Nephron progenitor cell (in vitro differentiated cells): ENCODE results near the gene PTMA.

ENCODE experiments used
- DNase-seq: peaks from one replicate; pipeline ENCODE4 v3.0.0; 2021
- H3K27ac Mint-ChIP-seq: 2 replicates; pipeline ENCODE4 v1.8.0; 2021; ENCODE audit warnings: mild to moderate bottlenecking, moderate library complexity, mixed read lengths
- H3K27me3 Mint-ChIP-seq: 2 replicates; pipeline ENCODE4 v1.8.0; 2021; ENCODE audit warnings: mild to moderate bottlenecking, low read depth, mixed read lengths; ENCODE audit not compliant: poor library complexity
- H3K36me3 Mint-ChIP-seq: 2 replicates; pipeline ENCODE4 v1.8.0; 2021; ENCODE audit warnings: low read depth, mixed read lengths
- H3K4me1 Mint-ChIP-seq: 2 replicates; pipeline ENCODE4 v1.8.0; 2021; ENCODE audit warnings: mixed read lengths
- H3K4me3 Mint-ChIP-seq: 2 replicates; pipeline ENCODE4 v1.8.0; 2021; ENCODE audit warnings: mild to moderate bottlenecking, moderate library complexity, mixed read lengths
- H3K9me3 Mint-ChIP-seq: 2 replicates; pipeline ENCODE4 v1.8.0; 2021; ENCODE audit warnings: mild to moderate bottlenecking, moderate library complexity, mixed read lengths
- TF ChIP-seq, protein P1 (sequence below): fragments of 200-600 bp; sonication (generic); IDR thresholded peaks from 2 replicates; pipeline ENCODE4 v1.5.0; 2021; ENCODE audit warnings: antibody characterized with exemption

PTMA gene

DNA sequence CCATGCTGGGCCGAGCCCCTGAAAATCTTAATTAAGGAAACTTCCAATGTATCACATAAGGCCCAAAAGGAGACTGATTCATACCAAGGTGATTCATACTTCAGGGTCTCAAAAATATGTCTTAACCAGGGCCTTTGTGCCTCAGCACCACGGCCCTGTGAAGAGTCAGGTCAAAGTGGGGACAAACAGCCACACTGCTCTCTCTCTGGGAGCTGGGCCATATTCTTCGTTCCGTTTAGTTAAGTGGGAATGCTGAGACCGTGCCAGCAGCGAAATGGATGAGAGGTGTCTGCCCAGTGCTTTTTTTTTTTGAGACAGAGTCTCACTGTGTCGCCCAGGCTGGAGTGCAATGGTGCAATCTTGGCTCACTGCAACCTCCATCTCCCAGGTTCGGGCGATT, 9.3 kb upstream of the PTMA start:
- Mint-ChIP-seq H3K27ac (no peak overlapping the region), H3K36me3 (peaks cover 4% of the 10 kb centered on the region)

DNA sequence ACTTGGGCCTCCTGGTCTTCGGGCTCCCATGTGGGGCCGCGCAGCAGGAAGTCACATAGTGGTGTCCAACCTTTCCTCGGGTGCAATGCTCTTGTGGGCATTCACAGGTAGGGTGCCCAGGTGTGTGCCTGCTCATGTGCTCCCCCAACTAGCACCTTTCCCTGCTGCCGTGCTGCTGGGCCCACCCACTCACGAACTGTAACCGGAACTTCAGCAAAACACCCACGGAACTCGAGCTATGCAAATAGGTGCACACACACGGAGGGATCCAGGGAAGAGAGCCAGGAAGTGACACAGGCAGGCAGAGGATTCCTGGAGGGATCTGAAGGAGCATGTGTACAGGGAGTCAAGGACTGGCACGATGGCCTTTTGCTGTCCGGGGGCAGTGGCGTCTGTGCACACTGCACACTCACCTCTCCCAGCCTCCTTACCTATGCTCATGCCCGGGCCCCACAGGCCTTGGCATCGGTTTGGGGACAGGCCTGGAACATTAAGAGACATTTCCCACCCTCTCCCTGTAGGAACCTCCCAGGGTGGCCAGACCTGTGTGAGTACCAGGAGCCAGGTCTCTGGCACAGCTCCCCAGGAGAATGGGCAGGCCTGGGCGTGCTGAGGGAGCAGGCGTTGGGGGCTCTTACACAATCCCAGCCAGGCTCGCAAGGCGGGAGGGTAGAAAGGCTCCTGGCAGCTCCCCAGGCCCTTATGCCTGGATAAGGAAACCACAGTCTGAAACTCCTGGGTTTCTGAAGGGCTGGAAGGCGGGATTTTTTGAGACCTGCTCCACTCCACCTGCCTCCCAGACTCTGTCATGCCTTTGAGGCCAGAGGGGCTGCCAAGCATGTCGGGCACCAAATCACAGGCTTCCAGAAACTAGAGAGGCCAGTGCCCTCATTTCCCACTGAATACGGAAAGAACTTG, 6.6 kb upstream of the PTMA start:
- TF ChIP-seq, protein P1, sequence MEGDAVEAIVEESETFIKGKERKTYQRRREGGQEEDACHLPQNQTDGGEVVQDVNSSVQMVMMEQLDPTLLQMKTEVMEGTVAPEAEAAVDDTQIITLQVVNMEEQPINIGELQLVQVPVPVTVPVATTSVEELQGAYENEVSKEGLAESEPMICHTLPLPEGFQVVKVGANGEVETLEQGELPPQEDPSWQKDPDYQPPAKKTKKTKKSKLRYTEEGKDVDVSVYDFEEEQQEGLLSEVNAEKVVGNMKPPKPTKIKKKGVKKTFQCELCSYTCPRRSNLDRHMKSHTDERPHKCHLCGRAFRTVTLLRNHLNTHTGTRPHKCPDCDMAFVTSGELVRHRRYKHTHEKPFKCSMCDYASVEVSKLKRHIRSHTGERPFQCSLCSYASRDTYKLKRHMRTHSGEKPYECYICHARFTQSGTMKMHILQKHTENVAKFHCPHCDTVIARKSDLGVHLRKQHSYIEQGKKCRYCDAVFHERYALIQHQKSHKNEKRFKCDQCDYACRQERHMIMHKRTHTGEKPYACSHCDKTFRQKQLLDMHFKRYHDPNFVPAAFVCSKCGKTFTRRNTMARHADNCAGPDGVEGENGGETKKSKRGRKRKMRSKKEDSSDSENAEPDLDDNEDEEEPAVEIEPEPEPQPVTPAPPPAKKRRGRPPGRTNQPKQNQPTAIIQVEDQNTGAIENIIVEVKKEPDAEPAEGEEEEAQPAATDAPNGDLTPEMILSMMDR = no peak
- no peak for DNase-seq
- Mint-ChIP-seq H3K27ac (no peak overlapping the region), H3K4me1 (peaks cover 12% of the 10 kb centered on the region), H3K27me3 (peaks cover 9% of the 10 kb centered on the region), H3K9me3 (no peaks in the 10 kb centered on the region), H3K4me3 (no peak overlapping the region), H3K36me3 (peaks cover 8% of the 10 kb centered on the region)

More for the DNA sequence above, 9.3 kb upstream of the PTMA start:
- no peaks in the 10 kb centered on the region for H3K9me3 Mint-ChIP-seq
- peaks cover 9% of the 10 kb centered on the region for H3K27me3 Mint-ChIP-seq
- peaks cover 15% of the 10 kb centered on the region for H3K4me1 Mint-ChIP-seq
- H3K4me3 Mint-ChIP-seq = no peak overlapping the region
- no peak for DNase-seq
- TF ChIP-seq, protein P1 = no peak

DNA sequence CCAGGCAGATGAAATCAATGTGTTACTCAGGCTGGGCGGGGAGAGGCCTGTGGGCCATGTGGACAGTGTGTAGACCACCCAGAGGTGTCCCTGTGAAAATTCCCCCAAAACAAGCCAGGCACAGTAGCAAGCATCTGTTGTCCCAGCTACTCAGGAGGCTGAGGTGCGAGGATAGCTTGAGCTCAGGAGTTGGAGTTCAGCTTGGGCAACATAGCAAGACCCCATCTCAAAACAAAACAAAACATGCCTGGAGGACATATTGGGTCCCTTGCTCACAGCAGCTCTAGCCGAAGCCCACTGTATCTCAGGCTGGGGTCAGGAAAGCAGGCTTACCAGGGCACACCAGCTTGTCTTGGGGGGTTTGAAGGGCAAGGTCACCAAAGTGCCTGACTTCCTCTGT, 4.3 kb upstream of the PTMA start:
- DNase-seq = no peak
- no peak overlapping the region for H3K27ac Mint-ChIP-seq
- H3K27me3 Mint-ChIP-seq = peaks cover 9% of the 10 kb centered on the region
- TF ChIP-seq, protein P1 = no peak
- H3K36me3 Mint-ChIP-seq = peaks cover 12% of the 10 kb centered on the region
- peaks cover 3% of the 10 kb centered on the region for H3K9me3 Mint-ChIP-seq
- H3K4me3 Mint-ChIP-seq = peak overlapping the region; percentile 50
- H3K4me1 Mint-ChIP-seq = peaks cover 12% of the 10 kb centered on the region

DNA sequence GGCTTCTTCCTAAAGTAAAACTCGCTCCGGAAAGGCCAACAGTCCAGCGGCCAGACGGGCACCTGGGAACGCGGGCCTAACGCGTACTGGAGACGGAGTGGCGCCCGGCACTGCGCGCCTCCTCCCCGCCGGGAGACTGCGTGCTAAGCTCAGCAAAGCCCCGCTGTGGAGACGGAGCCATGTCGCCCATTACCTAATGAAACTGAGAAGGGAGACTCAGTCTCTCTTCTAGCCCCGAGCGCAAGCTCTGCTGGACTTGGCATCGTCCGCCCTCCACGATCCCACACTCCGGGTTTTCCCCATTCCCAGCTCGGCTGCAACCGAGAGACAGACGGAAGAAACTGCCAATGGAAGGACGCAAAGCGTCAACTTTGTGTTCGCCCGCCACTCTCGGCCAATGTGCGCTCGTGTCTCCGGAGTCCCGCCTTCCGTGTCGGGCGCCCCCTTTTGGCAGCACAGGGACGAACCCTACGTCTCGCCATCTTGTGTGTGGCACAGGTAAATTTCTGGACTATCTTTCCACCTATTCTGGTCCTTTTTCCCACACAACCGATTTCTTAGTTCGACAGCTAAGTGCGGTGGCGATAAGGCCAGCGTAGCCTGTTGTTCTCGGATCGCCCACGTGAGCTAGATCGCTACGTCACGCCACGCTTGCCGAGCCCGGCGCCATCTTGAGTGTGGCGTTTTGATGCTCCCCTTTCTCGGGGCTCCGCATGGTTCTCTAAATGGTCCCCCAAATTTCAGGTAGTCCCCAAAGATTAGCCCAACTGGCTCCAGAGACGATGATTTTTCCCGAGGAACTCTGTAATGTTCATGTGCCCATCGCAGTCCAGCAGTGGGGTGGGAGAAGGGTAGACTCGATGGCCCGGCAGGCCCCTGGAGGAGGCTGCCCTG, 1.3 kb upstream of the PTMA start:
- Mint-ChIP-seq H3K36me3 (peaks cover 23% of the 10 kb centered on the region), H3K4me3 (peak overlapping the region; percentile 94), H3K4me1 (peaks cover 16% of the 10 kb centered on the region), H3K27ac (peak overlapping the region; percentile 100), H3K27me3 (no peaks in the 10 kb centered on the region), H3K9me3 (peaks cover 3% of the 10 kb centered on the region)
- TF ChIP-seq, protein P1 = peak; percentile 86
- peak; percentile 98 for DNase-seq

DNA sequence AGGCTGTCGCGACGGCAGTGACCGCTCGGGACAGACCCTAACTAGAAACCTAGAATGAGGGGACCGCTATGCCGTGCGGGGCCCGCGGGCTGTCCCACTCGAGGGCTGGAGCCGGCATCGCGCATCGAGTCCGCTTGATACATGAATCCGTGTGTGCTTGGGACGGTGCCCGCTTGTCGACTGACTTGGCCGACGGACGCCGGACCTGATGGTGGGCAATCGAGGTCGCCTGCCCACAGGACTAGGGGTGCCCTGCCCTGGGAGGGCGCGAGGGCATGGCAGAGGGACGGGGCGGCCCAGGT, 749 bp upstream of the PTMA start:
- H3K27me3 Mint-ChIP-seq = no peaks in the 10 kb centered on the region
- TF ChIP-seq, protein P1 = no peak
- peaks cover 29% of the 10 kb centered on the region for H3K36me3 Mint-ChIP-seq
- H3K27ac Mint-ChIP-seq = peak overlapping the region; percentile 100
- H3K4me3 Mint-ChIP-seq = peak overlapping the region; percentile 94
- peaks cover 22% of the 10 kb centered on the region for H3K4me1 Mint-ChIP-seq
- H3K9me3 Mint-ChIP-seq = peaks cover 3% of the 10 kb centered on the region
- DNase-seq = peak; percentile 66
